Measurements from ENCODE around the gene POLR2E.

DNA sequence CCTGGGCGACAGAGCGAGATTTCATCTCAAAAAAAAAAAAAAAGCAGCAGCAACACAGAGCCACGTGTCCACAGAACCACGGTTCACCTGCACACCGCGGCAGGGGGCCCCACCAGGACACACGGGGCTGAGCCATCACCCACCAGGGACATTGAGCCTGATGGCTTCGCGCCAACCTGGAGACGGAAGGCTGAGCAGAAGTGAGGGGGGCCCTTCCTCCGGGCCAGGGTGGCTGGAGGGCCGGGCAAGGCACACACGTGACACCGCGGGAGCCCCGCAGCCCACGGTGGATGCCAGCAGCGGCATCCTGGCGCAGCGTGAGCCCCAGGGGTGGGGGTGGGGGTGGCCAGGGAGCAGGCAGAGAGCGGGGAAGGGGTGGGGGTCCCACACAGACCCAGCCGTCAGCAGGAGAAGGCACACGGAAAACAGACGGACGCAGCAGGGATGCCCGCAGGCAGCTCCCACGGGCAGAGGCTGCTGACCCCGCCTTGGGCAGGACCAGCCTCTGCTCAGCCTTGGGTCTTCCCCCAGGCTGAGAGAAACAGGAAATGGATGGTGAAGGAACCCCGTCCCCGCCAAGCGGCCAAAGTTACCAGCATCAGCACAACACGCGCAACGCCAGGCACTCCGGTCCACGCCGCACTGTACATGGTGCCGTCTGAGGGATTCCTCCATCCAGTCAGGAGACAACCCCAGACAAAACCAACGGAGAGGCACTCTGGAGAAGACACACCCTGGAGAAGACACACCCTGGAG lies 45.3 kb upstream of the POLR2E start:
- TF ChIP-seq, protein P1, sequence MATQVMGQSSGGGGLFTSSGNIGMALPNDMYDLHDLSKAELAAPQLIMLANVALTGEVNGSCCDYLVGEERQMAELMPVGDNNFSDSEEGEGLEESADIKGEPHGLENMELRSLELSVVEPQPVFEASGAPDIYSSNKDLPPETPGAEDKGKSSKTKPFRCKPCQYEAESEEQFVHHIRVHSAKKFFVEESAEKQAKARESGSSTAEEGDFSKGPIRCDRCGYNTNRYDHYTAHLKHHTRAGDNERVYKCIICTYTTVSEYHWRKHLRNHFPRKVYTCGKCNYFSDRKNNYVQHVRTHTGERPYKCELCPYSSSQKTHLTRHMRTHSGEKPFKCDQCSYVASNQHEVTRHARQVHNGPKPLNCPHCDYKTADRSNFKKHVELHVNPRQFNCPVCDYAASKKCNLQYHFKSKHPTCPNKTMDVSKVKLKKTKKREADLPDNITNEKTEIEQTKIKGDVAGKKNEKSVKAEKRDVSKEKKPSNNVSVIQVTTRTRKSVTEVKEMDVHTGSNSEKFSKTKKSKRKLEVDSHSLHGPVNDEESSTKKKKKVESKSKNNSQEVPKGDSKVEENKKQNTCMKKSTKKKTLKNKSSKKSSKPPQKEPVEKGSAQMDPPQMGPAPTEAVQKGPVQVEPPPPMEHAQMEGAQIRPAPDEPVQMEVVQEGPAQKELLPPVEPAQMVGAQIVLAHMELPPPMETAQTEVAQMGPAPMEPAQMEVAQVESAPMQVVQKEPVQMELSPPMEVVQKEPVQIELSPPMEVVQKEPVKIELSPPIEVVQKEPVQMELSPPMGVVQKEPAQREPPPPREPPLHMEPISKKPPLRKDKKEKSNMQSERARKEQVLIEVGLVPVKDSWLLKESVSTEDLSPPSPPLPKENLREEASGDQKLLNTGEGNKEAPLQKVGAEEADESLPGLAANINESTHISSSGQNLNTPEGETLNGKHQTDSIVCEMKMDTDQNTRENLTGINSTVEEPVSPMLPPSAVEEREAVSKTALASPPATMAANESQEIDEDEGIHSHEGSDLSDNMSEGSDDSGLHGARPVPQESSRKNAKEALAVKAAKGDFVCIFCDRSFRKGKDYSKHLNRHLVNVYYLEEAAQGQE (IDR thresholded peaks at IDR 0.05; ENCODE audit: insufficient read depth in 1 of 2, low read depth in 2 of 2, low read length in 2 of 2): no peak
- TF ChIP-seq POLR2AphosphoS5 (IDR thresholded peaks at IDR 0.05; ENCODE audit: low read depth, low read length): no peak
- TF ChIP-seq SIN3A (IDR thresholded peaks at IDR 0.05; ENCODE audit: borderline replicate concordance, insufficient read depth, low read length): no peak
- no peak for TF ChIP-seq TAF1 (IDR thresholded peaks at IDR 0.05; ENCODE audit: borderline replicate concordance, insufficient read depth, low read length)
- no peak for TF ChIP-seq FOXP2 (optimal IDR thresholded peaks at IDR 0.05; ENCODE audit: borderline replicate concordance, extremely low read depth, extremely low read length, insufficient read depth)
